SK-N-DZ (cell line): ENCODE results near the gene MAJIN.

Source experiments
- DNase-seq: peaks from one replicate; pipeline ENCODE4 v3.0.0-alpha.2; 2015; ENCODE audit warnings: low spot score
- small RNA-seq, 2 experiments: library from RNA; depleted of rRNA; stranded (forward); fragments of <200 nt; gene quantifications; one replicate each; pipeline ENCODE3, GENCODE V24; 2014

Gene MAJIN

GRCh38 chr11:64893194-64894069 is 78.5 kb downstream of the MAJIN start:
- DNase-seq = no peak

- no peak for DNase-seq
Observed at GRCh38 chr11:64892838-64893193, 79.1 kb downstream of the MAJIN start.

DNA sequence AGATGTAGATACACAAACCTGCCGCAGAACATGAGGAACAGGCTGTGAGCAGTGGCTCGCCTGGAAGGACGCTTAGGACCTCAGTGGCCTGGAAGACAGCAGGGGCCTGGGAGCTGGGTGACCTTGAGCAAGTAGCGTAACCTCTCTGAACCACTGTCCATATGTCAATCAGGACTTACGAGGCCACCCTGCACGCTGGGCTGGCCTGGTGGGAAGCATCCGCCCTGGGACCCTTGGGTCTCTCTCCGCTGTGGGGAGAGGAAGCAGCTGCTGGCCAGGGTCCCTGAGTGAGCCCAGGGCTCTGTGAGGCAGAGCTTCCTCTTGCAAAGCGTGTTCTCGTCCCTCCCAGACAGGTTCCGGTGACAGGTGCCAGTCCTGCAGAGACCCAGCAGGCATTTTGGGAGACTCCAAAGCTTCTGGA is 79.5 kb downstream of the MAJIN start:
- DNase-seq = no peak

DNA sequence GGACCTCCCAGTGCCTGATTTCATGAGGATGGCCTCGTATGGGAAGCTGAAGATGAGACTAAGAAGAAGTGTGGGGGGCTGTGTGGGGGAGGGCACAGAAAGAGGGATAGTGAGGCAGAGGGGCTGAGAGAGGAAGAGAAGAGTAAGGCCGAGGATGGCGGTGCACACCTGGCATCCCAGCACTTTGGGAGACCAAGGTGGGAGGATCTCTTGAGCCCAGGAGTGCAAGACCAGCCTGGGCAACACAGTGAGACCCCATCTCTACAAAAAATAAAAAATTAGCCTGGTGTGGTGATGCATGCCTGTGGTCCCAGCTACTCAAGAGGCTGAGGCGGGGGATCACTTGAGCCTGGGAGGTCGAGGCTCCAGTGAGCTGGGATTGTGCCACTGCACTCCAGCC is 80.0 kb downstream of the MAJIN start:
- no peak for DNase-seq

GRCh38 chr11:64891215-64891848 is 80.6 kb downstream of the MAJIN start:
- no peak for DNase-seq

DNA sequence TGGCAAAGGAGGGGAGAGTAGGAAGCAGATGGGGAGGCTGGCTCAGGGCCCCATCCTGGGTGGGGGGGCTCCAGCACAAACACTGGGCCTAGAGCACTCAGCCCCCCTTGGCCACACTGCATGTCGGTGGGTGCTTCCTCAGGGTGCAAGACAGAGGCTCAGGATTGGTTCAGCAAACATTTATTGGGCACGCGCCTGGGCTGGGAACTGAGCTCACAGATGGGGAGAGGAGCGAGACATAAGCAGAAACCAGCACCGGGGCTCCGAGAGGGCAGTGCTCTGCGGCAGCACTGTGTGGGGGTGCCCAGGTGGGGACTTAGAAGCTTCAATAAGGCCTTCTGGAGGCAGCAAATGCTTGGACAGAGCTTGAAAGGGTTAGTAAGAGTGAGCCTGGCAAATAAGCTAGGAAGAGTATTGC is 81.4 kb downstream of the MAJIN start:
- DNase-seq = no peak

GRCh38 chr11:64888729-64889511 is 83.0 kb downstream of the MAJIN start:
- DNase-seq = peak; percentile 67

GRCh38 chr11:64888406-64888728 is 83.5 kb downstream of the MAJIN start:
- no peak for DNase-seq

Small RNA genes lying within 50 kb of the gene (small RNA-seq; reads per million reads assigned to genes)
- gene MIR6749 (0 reads per million in 2 experiments), gene MIR6750 (0 reads per million in 2 experiments), gene MIR6879 (0 reads per million in 2 experiments)
